GOT3 (cell line): Measurements from ENCODE around the gene THADA.
"Not testable (repeated sequence)": the region's sequence is repeated elsewhere in the genome, so short reads cannot be mapped to it uniquely, and the experiment has no call there.

ENCODE experiments used
- DNase-seq: peaks from one replicate; lab custom pipeline; 2025; ENCODE audit warnings: mixed read lengths; lab: John Stamatoyannopoulos, UW

THADA gene

GRCh38 chr2:43207553-43208300 lies 388.1 kb downstream of the THADA start:
- DNase-seq = no peak

- DNase-seq = no peak
Measured at GRCh38 chr2:43206602-43207001, 389.2 kb downstream of the THADA start.

DNA sequence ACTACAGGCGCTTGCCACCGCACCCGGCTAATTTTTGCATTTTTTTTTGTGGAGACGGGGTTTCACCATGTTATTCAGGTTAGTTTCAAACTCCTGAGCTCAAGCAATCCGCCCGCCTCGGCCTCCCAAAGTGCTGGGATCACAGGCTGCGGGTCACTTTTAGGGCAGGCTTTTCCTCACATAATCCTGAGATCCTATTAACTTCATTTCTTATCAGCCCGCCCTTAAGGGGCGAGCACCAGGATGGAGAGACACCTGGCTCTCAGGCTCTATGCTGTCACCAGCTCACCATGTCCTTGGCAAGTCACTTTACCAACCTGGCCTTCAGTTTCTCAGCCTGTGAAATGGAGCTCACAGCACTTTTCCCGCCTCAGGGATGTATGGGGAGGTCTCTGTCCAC lies 392.5 kb downstream of the THADA start:
- no peak for DNase-seq

DNA sequence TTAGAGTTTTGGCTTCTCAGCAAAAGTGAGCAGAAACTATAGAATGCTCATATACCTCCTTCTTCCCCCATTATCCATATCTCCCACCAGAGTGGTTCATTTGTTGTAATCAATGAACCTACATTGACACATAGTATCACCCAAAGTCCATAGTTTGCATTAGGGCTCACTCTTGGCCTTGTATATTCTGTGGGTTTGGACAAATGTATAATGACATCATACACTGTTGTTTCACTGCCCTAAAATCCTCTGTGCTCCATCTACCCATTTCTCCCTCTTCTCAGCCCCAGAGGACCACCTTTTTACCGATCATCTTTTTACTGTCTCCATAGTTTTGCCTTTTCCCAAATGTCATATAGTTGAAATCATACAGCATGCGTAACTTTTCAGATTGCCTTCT lies 393.5 kb downstream of the THADA start:
- no peak for DNase-seq

DNA sequence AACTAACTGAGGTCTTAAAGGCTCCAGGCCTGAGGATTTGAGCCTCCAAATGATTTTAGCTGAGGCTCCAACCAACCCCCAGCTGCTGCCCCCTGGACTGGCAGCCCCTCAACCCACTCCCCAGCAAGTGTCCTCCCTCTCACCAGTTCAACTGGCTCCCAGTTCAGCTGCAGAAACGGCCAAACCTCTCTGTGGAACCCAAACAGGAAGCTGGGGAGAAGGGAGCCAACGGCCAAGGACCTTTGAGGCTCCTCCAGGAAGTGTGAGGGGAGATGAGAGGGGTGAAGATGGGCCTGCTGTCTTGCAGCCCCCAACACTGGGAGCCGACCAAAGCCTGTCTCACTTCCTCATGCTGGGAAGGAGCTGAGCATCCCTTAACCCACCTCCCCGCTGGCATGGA lies 394.3 kb downstream of the THADA start:
- no peak for DNase-seq

- DNase-seq = no peak
Measured at GRCh38 chr2:43201016-43201415, 394.8 kb downstream of the THADA start.

DNA sequence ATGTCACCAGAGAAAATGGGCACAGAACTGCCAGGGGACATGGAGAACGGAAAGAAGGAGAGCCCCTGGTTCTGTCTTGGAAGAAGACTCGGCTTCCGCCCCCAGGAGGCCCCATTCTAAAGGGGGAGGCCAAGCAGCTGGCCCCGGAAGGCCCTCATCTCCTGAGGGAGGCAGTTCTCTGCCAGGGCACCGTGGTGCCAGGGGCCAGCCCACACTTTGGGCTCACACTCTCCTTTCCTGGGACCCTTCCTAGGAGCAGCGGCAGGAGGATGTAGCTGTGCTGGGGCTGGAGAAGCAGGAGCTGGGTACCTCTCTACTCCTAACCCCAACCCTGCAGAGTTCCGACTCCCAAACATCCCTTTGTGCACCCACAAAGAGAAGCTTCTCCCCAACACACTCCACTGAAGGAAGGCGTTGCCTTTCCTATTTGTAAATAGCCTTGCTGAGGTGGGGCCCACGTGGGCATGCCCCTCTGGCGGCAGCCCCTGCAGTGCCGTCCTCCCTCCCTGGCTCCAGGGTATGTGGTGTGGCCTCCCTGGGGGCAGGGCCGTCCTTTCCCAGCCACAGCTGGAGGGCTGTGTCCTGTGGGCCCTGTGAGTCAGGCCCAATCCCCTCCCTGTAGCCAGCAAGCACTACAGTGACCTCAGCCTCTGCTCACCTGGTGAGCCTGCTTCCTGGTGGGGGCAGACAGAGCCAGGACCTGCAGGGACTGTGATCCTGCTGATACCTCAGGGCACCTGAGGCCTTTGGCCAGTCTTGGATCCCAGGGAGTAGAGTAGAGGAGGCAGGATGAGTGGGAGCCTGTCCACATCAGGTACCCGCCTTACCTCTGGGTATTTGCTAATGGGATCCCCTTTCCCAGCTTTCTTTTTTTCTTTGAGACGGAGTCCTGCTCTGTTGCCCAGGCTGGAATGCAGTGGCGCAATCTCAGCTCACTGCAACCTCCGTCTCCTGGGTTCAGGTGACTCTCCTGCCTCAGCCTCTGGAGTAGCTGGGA lies 396.0 kb downstream of the THADA start:
- no peak for DNase-seq

DNA sequence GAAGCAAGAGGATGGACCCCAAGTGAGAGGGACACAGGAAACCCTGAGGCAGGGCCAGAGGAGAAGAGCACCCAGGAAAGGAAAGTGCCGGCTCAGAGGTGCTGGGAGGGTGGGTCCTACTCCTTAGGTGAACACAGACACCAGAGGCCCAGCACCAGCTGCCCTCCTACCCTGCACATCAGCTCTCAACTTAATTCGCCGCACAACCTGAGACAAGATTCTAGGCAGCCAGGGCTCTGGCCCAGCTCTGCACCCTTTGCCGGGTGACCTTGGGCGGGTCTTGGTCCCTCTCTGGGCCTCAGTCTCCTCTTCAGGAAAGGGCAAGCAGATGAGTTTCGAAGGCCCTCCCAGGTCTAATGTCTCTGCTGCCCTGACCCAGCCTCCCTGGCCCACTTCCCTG lies 397.6 kb downstream of the THADA start:
- DNase-seq = no peak

GRCh38 chr2:43197588-43197896 lies 398.3 kb downstream of the THADA start:
- no peak for DNase-seq

DNA sequence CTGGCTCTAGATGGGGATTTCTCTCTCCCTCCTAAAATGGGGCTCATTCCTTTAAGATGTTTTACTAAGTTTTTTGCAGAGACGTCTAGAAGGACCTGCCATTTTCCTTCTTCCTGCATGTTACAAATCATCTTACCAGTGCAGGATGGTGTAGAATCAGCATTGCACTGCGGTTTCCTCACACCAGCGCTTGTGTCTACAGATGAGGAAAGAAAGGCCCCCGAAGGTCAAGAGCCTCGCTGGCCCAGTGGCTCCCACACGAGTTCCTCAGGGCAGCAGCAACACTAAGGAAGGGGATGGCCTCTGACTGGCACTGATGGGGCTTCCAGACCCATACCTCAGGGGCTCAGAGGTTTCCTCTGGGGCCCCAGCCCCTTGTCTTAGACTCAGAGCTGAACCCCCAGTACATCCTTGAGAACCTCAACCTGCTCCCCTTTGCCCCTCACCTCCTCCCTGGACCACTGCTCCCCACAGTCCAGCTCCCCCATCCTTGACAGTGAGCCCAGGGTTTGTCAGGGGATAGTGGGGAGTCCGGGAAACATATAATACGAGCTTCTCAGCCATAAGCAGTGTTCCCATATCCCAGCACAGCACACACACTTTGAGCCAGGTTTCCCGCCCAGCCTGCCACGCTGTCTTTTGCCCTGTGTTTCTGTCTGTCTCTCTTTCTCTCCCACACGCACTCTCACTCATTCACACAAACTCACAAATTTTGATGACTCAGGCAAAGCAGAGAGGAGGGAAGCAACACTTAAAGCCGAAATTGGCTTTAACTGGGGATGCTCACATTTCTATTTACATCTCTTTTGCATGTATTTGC lies 398.9 kb downstream of the THADA start:
- DNase-seq = no peak

- DNase-seq = no peak
Measured at GRCh38 chr2:43194121-43194869, 401.5 kb downstream of the THADA start.

GRCh38 chr2:43193652-43194120 lies 402.2 kb downstream of the THADA start:
- no peak for DNase-seq

- no peak for DNase-seq
Measured at GRCh38 chr2:43192744-43193651, 402.8 kb downstream of the THADA start.

GRCh38 chr2:43191947-43192516 lies 403.8 kb downstream of the THADA start:
- DNase-seq = no peak

DNA sequence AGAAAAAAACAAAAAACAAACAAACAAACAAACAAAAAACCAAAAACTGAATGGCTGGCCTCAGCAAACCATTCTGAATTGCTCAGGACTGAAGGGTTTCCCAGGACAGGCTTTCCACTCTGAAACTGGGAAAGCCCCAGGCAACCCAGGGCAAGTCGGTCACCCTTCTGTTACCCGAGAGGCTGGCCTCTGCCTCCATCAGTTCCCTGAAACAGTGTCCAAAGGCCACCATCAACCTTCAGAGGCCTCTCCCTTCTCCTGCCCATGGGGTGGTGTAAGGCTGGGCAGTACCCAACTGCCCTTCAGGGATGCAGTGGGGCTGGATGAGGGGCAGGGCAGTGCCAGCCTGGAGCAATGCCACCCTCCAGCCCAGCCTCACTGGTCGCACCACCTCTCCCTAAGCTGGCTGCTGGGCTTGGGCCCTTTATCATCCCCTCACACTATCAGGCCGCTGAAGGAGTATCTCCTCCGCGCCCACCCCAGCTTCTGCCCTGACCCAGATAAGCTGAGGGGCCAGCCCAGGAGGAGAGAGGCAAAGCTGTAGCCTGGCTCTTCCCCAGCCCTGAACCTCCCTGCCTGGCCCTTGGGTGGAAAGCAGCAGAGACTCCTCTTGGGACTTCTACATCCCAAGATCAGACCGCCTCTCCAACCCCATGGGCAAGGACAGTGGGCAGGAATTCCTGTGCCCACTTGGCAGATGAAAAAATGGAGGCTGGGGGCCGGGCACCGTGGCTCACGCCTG lies 405.4 kb downstream of the THADA start:
- no peak for DNase-seq

GRCh38 chr2:43189861-43190260 lies 406.0 kb downstream of the THADA start:
- not testable (repeated sequence) for DNase-seq

GRCh38 chr2:43188561-43189386 lies 407.1 kb downstream of the THADA start:
- no peak for DNase-seq

GRCh38 chr2:43186679-43187374 lies 409.0 kb downstream of the THADA start:
- no peak for DNase-seq
